ENCODE results near the gene MRPL14. TPM values are rescaled to one million over a fixed set of nuclear protein-coding genes. Genes with fewer than 3 reads are reported as not detected.
"Not testable (repeated sequence)": the region's sequence is repeated elsewhere in the genome, so short reads cannot be mapped to it uniquely, and the experiment has no call there.

Gene MRPL14
- polyA plus RNA-seq, 3 donors: 38.9 to 40.4 (median 40.3) TPM

DNA sequence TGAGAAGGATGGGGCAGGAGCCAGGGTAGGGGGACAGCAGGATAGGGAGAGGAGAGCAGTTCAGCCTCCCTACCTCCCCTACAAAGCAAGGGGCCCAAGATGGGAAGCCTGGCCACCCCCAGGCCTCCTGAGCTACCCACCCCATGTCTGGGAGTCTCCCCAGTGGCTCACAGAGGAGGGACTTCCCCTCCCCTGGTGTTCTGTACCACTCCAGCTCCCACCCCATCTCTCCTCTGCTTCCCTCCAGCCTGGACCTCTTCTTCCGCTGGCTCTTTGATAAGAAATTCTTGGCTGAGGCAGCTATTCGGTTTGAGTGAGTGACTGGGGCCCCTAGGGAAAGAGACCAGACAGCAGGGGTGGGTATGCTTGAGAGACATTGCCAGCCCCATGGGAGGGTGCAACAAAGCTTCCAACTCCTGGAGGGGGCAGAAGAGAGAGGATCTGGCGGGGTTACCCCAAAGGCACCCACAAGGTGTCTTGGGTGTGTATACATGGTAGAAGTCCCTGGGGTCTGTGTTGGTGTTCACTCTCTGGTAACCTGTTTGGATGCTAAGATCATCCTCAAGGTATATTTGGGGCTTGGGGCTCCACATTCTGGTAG is 23.2 kb upstream of the MRPL14 start:
- no peak for DNase-seq (ENCODE audit: low read depth in 3 of 3, low spot score in 2 of 3)

GRCh38 chr6:44149369-44150012 is 22.2 kb upstream of the MRPL14 start:
- DNase-seq (ENCODE audit: low read depth in 3 of 3, low spot score in 2 of 3): no peak

GRCh38 chr6:44148306-44148705 is 21.1 kb upstream of the MRPL14 start:
- DNase-seq (ENCODE audit: low read depth in 3 of 3, low spot score in 2 of 3): no peak

DNA sequence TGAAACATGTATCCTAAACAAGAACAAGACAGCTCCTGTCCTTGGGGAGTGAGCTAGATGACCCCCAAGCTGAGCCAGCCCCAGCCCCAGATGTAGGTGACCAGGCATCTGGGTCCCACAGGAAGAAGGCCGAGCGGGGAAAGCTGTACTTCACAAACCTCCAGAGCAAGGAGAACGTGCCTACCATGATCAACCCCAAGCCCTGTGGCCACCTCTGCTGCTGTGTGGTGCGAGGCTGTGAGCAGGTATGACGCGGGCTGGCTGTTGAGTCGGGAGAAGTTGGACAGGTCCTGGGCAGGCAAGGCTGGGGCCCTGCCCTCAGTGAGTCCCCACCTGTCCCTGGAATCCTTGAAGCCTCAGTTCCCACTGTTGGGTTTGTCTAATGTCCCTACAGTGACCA is 20.0 kb upstream of the MRPL14 start:
- no peak for DNase-seq (ENCODE audit: low read depth in 3 of 3, low spot score in 2 of 3)

GRCh38 chr6:44146685-44147084 is 19.4 kb upstream of the MRPL14 start:
- no peak for DNase-seq (ENCODE audit: low read depth in 3 of 3, low spot score in 2 of 3)

GRCh38 chr6:44145839-44146238 is 18.6 kb upstream of the MRPL14 start:
- DNase-seq (ENCODE audit: low read depth in 3 of 3, low spot score in 2 of 3): no peak

DNA sequence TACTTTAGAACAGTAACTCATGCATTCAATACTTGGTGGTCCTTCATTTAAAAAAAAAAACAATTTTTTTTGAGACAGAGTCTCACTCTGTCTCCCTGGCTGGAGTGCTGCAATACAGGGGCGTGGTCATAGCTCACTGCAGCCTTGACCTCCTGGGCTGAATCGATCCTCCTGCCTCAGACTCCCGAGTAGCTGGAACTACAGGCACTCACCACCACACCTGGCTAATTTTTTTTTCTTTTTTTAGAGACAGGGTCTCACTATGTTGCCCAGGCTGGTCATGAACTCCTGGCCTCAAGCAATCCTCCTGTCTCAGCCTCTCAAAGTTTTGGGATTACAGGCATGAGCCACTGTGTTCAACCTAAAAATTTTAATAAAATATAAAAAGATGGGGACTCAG is 17.3 kb upstream of the MRPL14 start:
- DNase-seq (ENCODE audit: low read depth in 3 of 3, low spot score in 2 of 3): not testable (repeated sequence)

GRCh38 chr6:44143731-44144130 is 16.5 kb upstream of the MRPL14 start:
- DNase-seq (ENCODE audit: low read depth in 3 of 3, low spot score in 2 of 3): no peak

DNA sequence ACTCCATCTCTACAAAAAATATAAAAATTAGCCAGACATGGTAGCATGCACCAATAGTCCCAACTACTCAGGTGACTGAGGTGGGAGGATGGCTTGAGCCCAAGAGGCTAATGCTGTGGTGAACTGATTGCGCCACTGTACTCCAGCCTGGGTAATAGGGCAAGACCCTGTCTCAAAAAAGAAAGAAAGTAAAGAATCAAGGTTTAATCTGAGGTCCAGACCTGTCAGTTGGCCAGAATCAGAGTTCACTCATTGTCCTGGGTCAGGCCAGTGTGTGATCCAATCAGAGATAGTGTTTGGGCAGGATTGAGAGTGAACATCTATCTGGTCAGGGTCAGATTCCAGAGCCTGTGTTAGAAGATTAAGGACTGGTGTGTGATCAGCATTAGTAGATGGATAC is 15.6 kb upstream of the MRPL14 start:
- DNase-seq (ENCODE audit: low read depth in 3 of 3, low spot score in 2 of 3): no peak

GRCh38 chr6:44139351-44139743 is 12.1 kb upstream of the MRPL14 start:
- DNase-seq (ENCODE audit: low read depth in 3 of 3, low spot score in 2 of 3): no peak

DNA sequence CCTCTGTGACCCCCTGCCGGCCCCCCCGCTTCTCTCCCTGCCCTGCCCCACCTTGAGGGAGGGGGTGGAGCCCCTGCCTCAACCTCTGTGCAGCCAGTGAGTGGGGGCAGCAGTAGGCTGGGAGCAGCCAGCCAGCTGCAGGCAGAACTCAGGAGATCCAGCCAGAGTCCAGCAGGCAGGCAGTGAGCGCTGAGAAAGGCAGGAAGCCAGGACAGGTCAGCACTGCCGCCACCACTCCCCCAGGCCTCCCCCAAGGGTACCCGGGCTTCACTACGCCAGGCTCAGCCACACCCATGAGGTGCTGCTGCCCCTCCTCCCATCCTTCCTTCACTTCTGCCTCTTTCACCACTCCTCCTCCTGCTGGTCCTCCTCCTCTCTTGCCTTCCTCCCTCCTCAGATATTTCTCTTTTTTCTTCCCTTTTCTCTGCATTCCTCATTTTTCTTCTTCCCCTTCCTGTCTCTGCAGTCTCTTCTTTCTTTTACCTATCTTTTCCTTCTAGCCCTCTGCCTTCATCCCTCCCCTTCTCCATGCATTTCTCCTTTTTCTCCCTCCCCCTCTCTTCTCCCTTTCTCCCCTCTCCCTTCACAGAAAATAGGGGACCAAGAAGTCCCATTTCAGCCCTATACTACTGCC is 11.6 kb upstream of the MRPL14 start:
- DNase-seq (ENCODE audit: low read depth in 3 of 3, low spot score in 2 of 3): no peak

GRCh38 chr6:44135875-44136274 is 8.6 kb upstream of the MRPL14 start:
- DNase-seq (ENCODE audit: low read depth in 3 of 3, low spot score in 2 of 3): no peak

DNA sequence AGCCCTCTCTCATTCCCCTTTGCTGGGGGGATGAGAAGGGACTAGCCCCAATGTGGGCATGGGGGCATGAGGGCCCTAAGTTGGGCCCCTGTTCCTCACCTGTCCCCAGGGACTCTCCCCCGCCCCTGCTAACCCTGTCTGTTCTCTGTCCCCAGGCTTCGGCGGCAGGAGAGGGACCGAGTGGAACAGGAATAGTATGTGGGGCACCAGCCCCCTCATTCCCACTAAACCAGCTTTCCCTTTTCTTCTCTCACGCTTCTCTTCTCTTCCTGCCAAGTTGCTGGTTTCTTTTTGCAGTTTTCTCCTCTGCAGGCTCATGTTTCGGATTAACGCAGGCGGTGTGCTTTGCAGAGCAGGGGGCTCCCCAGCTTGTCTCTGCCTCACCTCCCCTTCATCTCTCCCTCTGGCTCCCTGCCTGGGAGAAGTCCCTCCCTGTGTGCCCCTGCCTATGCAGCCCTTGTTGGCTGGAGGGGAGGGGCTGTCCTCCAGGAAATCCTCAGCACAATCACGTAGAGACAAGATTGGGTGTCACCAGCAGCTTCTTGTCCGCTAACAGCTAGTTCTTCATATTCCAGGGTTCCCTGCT is 8.0 kb upstream of the MRPL14 start:
- no peak for DNase-seq (ENCODE audit: low read depth in 3 of 3, low spot score in 2 of 3)

DNA sequence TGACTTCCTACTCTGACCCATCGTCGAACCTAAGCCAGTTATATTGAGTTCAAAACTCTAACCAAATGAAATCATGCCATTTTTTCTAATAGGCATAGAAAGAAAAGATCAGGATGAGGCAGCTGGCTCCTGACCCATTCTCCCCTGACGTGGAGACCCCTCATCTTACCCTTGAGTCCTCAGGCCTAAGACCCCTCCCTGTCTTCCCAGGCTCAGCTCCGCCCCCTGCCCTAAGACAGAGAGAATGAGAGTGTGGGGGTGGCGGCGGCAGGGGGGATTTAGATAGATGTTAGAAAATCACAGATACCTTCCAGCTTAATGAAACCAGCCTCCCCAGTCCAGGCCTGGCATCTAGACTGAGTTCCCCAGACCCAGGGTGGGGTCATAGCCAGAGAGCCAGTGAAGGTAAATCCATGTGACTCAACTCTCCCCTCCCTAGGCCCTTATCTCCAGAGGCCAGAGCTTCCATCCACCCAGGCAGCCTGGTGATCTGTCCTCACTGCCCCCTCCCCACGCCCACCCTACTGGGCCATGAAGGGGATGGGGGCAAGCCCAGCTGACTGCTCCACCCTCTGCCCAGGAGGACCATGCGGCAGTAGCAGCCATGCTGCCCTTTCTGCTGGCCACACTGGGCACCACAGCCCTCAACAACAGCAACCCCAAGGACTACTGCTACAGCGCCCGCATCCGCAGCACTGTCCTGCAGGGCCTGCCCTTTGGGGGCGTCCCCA is 6.9 kb upstream of the MRPL14 start:
- DNase-seq (ENCODE audit: low read depth in 3 of 3, low spot score in 2 of 3): no peak

GRCh38 chr6:44133003-44133931 is 6.0 kb upstream of the MRPL14 start:
- no peak for DNase-seq (ENCODE audit: low read depth in 3 of 3, low spot score in 2 of 3)

GRCh38 chr6:44132476-44132875 is 5.2 kb upstream of the MRPL14 start:
- DNase-seq (ENCODE audit: low read depth in 3 of 3, low spot score in 2 of 3): no peak

GRCh38 chr6:44131892-44132291 is 4.6 kb upstream of the MRPL14 start:
- DNase-seq (ENCODE audit: low read depth in 3 of 3, low spot score in 2 of 3): no peak

- DNase-seq (ENCODE audit: low read depth in 3 of 3, low spot score in 2 of 3): no peak
Measured at GRCh38 chr6:44129841-44130322, 2.6 kb upstream of the MRPL14 start.

DNA sequence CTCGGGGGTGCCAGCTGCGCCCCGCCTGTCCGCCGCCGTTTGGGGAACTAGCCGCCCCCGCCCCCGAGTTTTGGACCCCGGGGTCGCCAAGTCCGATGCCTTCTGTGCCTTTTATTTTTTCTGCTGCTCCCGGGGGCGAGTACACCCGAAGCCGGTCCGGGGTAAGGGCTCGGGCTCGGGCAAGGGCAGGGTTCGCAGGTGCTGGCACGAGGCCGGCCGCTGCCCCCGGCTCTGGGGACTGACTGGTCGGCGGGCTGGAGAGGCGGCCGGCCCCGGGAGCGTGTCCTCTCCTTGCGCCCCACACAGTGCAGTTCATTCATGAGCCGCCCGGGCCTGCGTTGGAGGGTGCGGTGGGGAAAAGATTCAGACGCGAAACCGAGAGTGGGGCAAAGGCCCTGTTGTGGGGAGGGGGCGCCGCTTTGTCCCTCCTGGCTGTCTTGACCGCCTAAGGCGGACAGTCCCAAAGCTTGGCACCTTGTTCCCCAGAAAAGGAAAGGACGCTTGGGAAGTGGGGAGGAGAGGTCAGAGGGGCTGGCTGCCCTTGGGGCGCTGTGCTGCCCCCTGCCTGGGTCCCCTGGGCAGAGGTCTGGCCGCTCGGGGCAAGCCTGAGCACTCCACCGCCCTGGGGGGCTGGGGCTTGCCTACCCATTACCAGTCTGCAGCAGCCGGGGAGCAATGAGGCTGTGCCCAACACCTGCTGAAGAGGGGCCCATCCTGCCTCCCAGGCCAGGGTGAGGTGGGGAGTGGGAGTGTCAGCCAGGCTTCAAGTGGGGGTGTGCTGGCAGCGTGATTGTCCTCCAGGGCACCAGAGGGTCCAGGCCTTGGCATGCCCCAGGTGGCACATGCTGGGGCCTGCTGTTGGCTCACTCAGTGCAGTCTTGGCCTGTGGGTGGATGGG is 1.0 kb upstream of the MRPL14 start:
- DNase-seq (ENCODE audit: low read depth in 3 of 3, low spot score in 2 of 3): no peak

Data from right renal cortex interstitium (tissue), 3 donors.